ENCODE results near the gene CLCN1. TPM values are rescaled to one million over a fixed set of nuclear protein-coding genes. Genes with fewer than 3 reads are reported as not detected.
A peak's percentile ranks its signal among the peaks of the same experiment; 100 is the strongest.

The CLCN1 gene
- total RNA-seq, 1 donor from 2014 or later: 0.14 TPM

- Mint-ChIP-seq H3K27ac (no peak overlapping the region), H3K36me3 (ENCODE audit: insufficient read depth) (no peaks in the 10 kb centered on the region)
Observed at GRCh38 chr7:143343596-143343995, 27.7 kb downstream of the CLCN1 start.

GRCh38 chr7:143345428-143345900 lies 29.6 kb downstream of the CLCN1 start:
- peak; percentile 75 for TF ChIP-seq CTCF (IDR thresholded peaks at IDR 0.05; ENCODE audit: unreplicated experiment)
- H3K36me3 Mint-ChIP-seq (ENCODE audit: insufficient read depth): no peaks in the 10 kb centered on the region
- peak; percentile 71 for DNase-seq (ENCODE audit: low spot score, unreplicated experiment)
- peak overlapping the region; percentile 53 for H3K4me3 Mint-ChIP-seq (ENCODE audit: low read depth)
- peaks cover 41% of the 10 kb centered on the region for H3K27me3 Mint-ChIP-seq
- H3K27ac Mint-ChIP-seq: peak overlapping the region; percentile 69
- H3K4me1 Mint-ChIP-seq (ENCODE audit: low read depth): peaks cover 12% of the 10 kb centered on the region
- H3K9me3 Mint-ChIP-seq (ENCODE audit: low read depth): no peaks in the 10 kb centered on the region

More at GRCh38 chr7:143343596-143343995, 27.7 kb downstream of the CLCN1 start:
- Mint-ChIP-seq H3K4me1 (ENCODE audit: low read depth) (peaks cover 3% of the 10 kb centered on the region), H3K4me3 (ENCODE audit: low read depth) (no peak overlapping the region), H3K9me3 (ENCODE audit: low read depth) (no peaks in the 10 kb centered on the region), H3K27me3 (peaks cover 31% of the 10 kb centered on the region)
- DNase-seq (ENCODE audit: low spot score, unreplicated experiment): no peak
- no peak for TF ChIP-seq CTCF (IDR thresholded peaks at IDR 0.05; ENCODE audit: unreplicated experiment)

- H3K36me3 Mint-ChIP-seq (ENCODE audit: insufficient read depth): no peaks in the 10 kb centered on the region
- H3K27me3 Mint-ChIP-seq: peaks cover 41% of the 10 kb centered on the region
- peaks cover 12% of the 10 kb centered on the region for H3K4me1 Mint-ChIP-seq (ENCODE audit: low read depth)
- no peak for TF ChIP-seq CTCF (IDR thresholded peaks at IDR 0.05; ENCODE audit: unreplicated experiment)
- no peak for DNase-seq (ENCODE audit: low spot score, unreplicated experiment)
- no peak overlapping the region for H3K4me3 Mint-ChIP-seq (ENCODE audit: low read depth)
- no peaks in the 10 kb centered on the region for H3K9me3 Mint-ChIP-seq (ENCODE audit: low read depth)
- no peak overlapping the region for H3K27ac Mint-ChIP-seq
Observed at GRCh38 chr7:143346018-143346417, 30.1 kb downstream of the CLCN1 start.

GRCh38 chr7:143347950-143348349 lies 32.0 kb downstream of the CLCN1 start:
- no peak overlapping the region for H3K27ac Mint-ChIP-seq
- no peaks in the 10 kb centered on the region for H3K36me3 Mint-ChIP-seq (ENCODE audit: insufficient read depth)
- no peaks in the 10 kb centered on the region for H3K9me3 Mint-ChIP-seq (ENCODE audit: low read depth)
- peaks cover 44% of the 10 kb centered on the region for H3K27me3 Mint-ChIP-seq
- H3K4me1 Mint-ChIP-seq (ENCODE audit: low read depth): peaks cover 21% of the 10 kb centered on the region
- DNase-seq (ENCODE audit: low spot score, unreplicated experiment): no peak
- no peak overlapping the region for H3K4me3 Mint-ChIP-seq (ENCODE audit: low read depth)
- TF ChIP-seq CTCF (IDR thresholded peaks at IDR 0.05; ENCODE audit: unreplicated experiment): no peak

- DNase-seq (ENCODE audit: low spot score, unreplicated experiment): no peak
- Mint-ChIP-seq H3K36me3 (ENCODE audit: insufficient read depth) (no peaks in the 10 kb centered on the region), H3K4me1 (ENCODE audit: low read depth) (peaks cover 20% of the 10 kb centered on the region), H3K27ac (peak overlapping the region; percentile 20), H3K9me3 (ENCODE audit: low read depth) (no peaks in the 10 kb centered on the region), H3K27me3 (peaks cover 46% of the 10 kb centered on the region), H3K4me3 (ENCODE audit: low read depth) (no peak overlapping the region)
- no peak for TF ChIP-seq CTCF (IDR thresholded peaks at IDR 0.05; ENCODE audit: unreplicated experiment)
Observed at GRCh38 chr7:143351060-143351459, 35.1 kb downstream of the CLCN1 start.

Measured in progenitor cell of endocrine pancreas (in vitro differentiated cells).